ENCODE measurements around the gene UQCRHL. TPM values are rescaled to one million over a fixed set of nuclear protein-coding genes. Genes with fewer than 3 reads are reported as not detected.

UQCRHL gene
- total RNA-seq, 1 donor from 2014 or later: 1.8 TPM

Other genes with a start within 250 kb of the UQCRHL start
- gene AGMAT, start 222.6 kb downstream of the UQCRHL start, total RNA-seq: 0.51 and 1.6 TPM in 2 replicates
- 13.7 and 19.1 TPM in 2 replicates for gene DDI2, start 190.2 kb downstream of the UQCRHL start, total RNA-seq
- gene PLEKHM2, start 123.3 kb downstream of the UQCRHL start, total RNA-seq: 52.0 and 60.6 TPM in 2 replicates
- under 0.01 and 0.38 TPM in 2 replicates for gene SLC25A34, start 71.4 kb downstream of the UQCRHL start, total RNA-seq
- gene TMEM82, start 65.2 kb downstream of the UQCRHL start, total RNA-seq: not detected in 2 replicates
- 60.9 and 72.4 TPM in 2 replicates for gene FBLIM1, start 48.9 kb downstream of the UQCRHL start, total RNA-seq
- 18.3 and 19.2 TPM in 2 replicates for gene SPEN, start 40.1 kb upstream of the UQCRHL start, total RNA-seq
- 33.7 and 34.3 TPM in 2 replicates for gene ZBTB17, start 168.5 kb upstream of the UQCRHL start, total RNA-seq
- not detected in 2 replicates for gene SRARP, start 196.6 kb upstream of the UQCRHL start, total RNA-seq
- gene HSPB7, start 210.4 kb upstream of the UQCRHL start, total RNA-seq: under 0.01 TPM in 1 of 2 replicates, not detected in the other
- gene CLCNKA, start 214.4 kb upstream of the UQCRHL start, total RNA-seq: not detected in 2 replicates
- gene CLCNKB, start 236.1 kb upstream of the UQCRHL start, total RNA-seq: under 0.01 and 0.26 TPM in 2 replicates